Measurements from ENCODE around the gene RBMS2.

RBMS2 gene

DNA sequence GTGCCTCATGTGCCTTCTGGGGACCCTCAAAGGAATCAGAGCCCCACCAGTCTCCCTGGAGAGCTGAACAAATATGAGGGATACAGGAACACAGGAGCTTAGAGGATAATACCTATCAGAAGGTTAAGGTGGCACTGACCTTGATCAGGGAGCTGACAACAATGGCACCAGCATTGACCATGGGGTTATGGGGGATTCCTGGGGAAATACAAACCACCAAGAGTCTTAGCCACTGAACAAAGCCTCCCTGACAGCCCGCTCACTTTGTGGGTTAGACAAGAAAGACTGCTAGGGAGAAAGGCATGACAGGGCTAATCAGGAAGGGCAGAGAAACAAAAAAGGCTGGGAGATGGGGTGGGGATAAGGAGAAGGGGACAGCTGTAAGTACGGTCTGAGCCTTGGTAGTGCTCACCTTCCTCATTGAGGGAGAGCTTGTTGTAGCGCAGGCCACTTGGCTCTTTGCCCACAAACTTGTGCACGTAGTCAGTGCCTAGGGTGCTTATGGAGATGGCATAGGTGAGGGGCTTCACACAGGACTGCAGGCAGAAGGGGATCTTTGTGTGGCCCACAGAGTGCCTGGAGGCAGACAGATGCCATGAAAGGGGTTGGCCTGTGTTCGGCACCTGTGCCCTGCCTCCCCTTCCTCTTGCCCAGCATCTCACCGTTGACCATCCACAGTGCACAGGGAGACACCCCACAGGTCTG is 43.9 kb upstream of the RBMS2 start:
- Histone ChIP-seq H3K4me3 (ENCODE audit: low read length) (no peak overlapping the region), H2AFZ (ENCODE audit: low read depth, low read length) (no peak overlapping the region), H3K79me2 (ENCODE audit: low read length) (no peaks in the 10 kb centered on the region; the same call in 1 of the 2 replicates), H3K4me1 (ENCODE audit: low read length) (peaks cover 4% of the 10 kb centered on the region; the same call in 1 of the 2 replicates), H3K36me3 (replicated peaks; ENCODE audit: low read depth, low read length) (peaks cover 10% of the 10 kb centered on the region), H4K20me1 (ENCODE audit: insufficient read depth, low read length) (no peaks in the 10 kb centered on the region; the same call in 1 of the 2 replicates), H3K4me2 (ENCODE audit: low read length) (no peak overlapping the region), H3K27ac (ENCODE audit: low read length) (no peak overlapping the region), H3K9ac (ENCODE audit: low read length) (no peak overlapping the region), H3K9me3 (ENCODE audit: insufficient read depth, low read length) (no peaks in the 10 kb centered on the region), H3K27me3 (ENCODE audit: low read depth, low read length) (no peaks in the 10 kb centered on the region)
- no peak for TF ChIP-seq EZH2phosphoT487 (IDR thresholded peaks at IDR 0.05; ENCODE audit: low read depth)
- TF ChIP-seq, protein P1, sequence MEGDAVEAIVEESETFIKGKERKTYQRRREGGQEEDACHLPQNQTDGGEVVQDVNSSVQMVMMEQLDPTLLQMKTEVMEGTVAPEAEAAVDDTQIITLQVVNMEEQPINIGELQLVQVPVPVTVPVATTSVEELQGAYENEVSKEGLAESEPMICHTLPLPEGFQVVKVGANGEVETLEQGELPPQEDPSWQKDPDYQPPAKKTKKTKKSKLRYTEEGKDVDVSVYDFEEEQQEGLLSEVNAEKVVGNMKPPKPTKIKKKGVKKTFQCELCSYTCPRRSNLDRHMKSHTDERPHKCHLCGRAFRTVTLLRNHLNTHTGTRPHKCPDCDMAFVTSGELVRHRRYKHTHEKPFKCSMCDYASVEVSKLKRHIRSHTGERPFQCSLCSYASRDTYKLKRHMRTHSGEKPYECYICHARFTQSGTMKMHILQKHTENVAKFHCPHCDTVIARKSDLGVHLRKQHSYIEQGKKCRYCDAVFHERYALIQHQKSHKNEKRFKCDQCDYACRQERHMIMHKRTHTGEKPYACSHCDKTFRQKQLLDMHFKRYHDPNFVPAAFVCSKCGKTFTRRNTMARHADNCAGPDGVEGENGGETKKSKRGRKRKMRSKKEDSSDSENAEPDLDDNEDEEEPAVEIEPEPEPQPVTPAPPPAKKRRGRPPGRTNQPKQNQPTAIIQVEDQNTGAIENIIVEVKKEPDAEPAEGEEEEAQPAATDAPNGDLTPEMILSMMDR (IDR thresholded peaks at IDR 0.05; ENCODE audit: low read depth, low read length): no peak

DNA sequence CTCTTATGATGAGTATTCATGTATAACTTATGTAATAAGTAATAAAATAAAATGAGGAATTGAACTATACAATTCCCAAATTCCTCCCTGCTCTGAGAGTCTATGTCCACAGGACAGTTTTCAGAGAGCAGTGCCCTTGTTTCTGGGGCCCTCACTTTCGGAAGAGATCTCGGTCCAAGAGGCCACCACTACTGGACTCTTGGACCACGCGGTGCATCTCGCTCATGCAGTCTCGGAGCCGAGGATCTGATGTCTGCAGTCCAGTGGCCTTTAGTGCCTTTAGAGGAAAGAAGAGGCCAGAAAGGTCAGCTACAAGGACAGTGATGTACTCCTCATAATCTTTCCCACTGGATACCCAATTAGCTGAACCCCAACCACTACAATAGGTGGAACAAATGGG is 42.0 kb upstream of the RBMS2 start:
- no peak overlapping the region for H3K27ac ChIP-seq (ENCODE audit: low read length)
- TF ChIP-seq, protein P1 (IDR thresholded peaks at IDR 0.05; ENCODE audit: low read depth, low read length): no peak
- TF ChIP-seq EZH2phosphoT487 (IDR thresholded peaks at IDR 0.05; ENCODE audit: low read depth): no peak
- no peak overlapping the region for H2AFZ ChIP-seq (ENCODE audit: low read depth, low read length)
- H3K9me3 ChIP-seq (ENCODE audit: insufficient read depth, low read length): no peaks in the 10 kb centered on the region
- H3K27me3 ChIP-seq (ENCODE audit: low read depth, low read length): no peaks in the 10 kb centered on the region
- no peaks in the 10 kb centered on the region; the same call in 1 of the 2 replicates for H4K20me1 ChIP-seq (ENCODE audit: insufficient read depth, low read length)
- H3K4me2 ChIP-seq (ENCODE audit: low read length): no peak overlapping the region
- peaks cover 4% of the 10 kb centered on the region; the same call in 1 of the 2 replicates for H3K4me1 ChIP-seq (ENCODE audit: low read length)
- H3K36me3 ChIP-seq (replicated peaks; ENCODE audit: low read depth, low read length): no peaks in the 10 kb centered on the region
- no peak overlapping the region for H3K4me3 ChIP-seq (ENCODE audit: low read length)
- no peaks in the 10 kb centered on the region; the same call in 1 of the 2 replicates for H3K79me2 ChIP-seq (ENCODE audit: low read length)
- no peak overlapping the region for H3K9ac ChIP-seq (ENCODE audit: low read length)

DNA sequence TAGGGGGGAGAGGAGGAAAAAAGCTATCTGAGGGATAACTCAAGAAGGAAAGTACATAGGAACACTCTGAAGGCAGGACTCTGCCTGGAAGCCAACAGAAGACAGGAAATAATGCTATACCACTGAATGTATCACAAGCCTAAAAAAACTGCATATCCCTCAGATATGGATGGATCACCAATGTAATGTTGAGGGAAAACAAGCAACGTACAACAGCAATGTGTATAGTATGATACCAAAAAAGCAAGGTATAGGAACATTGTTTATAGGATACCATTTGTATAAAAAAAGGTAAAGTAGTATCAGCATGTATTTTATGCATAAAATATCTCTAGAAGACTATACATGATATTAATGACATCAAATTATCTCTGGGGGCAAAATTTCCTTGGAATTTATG is 37.1 kb upstream of the RBMS2 start:
- Histone ChIP-seq H3K4me3 (ENCODE audit: low read length) (no peak overlapping the region), H3K27ac (ENCODE audit: low read length) (no peak overlapping the region), H3K4me1 (ENCODE audit: low read length) (peaks cover 4% of the 10 kb centered on the region; the same call in 1 of the 2 replicates), H3K27me3 (ENCODE audit: low read depth, low read length) (no peaks in the 10 kb centered on the region), H3K4me2 (ENCODE audit: low read length) (no peak overlapping the region), H3K79me2 (ENCODE audit: low read length) (no peaks in the 10 kb centered on the region), H3K9ac (ENCODE audit: low read length) (no peak overlapping the region), H3K9me3 (ENCODE audit: insufficient read depth, low read length) (no peaks in the 10 kb centered on the region), H4K20me1 (ENCODE audit: insufficient read depth, low read length) (no peaks in the 10 kb centered on the region), H2AFZ (ENCODE audit: low read depth, low read length) (no peak overlapping the region), H3K36me3 (replicated peaks; ENCODE audit: low read depth, low read length) (no peaks in the 10 kb centered on the region)
- TF ChIP-seq, protein P1 (IDR thresholded peaks at IDR 0.05; ENCODE audit: low read depth, low read length): no peak
- TF ChIP-seq EZH2phosphoT487 (IDR thresholded peaks at IDR 0.05; ENCODE audit: low read depth): no peak

DNA sequence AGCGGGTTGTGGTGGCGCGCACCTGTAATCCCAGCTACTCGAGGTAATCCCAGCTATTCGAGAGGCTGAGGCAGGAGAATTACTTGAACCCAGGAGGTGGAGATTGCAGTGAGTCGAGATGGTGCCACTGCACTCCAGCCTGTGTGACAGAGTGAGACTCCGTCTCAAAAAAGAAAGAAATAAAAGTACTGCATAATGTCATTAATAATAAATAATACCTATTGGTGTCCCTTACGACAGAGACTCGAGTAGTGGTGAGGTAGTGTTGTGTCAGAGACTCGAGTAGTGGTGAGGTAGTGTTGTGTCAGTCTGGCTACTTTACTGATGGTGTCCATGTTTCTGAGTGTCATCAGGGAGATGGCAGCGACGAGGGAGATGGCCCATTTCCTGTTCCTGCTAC is 34.9 kb upstream of the RBMS2 start:
- no peaks in the 10 kb centered on the region for H3K4me1 ChIP-seq (ENCODE audit: low read length)
- no peaks in the 10 kb centered on the region for H3K36me3 ChIP-seq (replicated peaks; ENCODE audit: low read depth, low read length)
- peaks cover 3% of the 10 kb centered on the region; the same call in 1 of the 2 replicates for H3K27me3 ChIP-seq (ENCODE audit: low read depth, low read length)
- H3K9ac ChIP-seq (ENCODE audit: low read length): no peak overlapping the region
- H4K20me1 ChIP-seq (ENCODE audit: insufficient read depth, low read length): no peaks in the 10 kb centered on the region
- no peak overlapping the region for H2AFZ ChIP-seq (ENCODE audit: low read depth, low read length)
- H3K4me3 ChIP-seq (ENCODE audit: low read length): no peak overlapping the region
- TF ChIP-seq, protein P1 (IDR thresholded peaks at IDR 0.05; ENCODE audit: low read depth, low read length): no peak
- TF ChIP-seq EZH2phosphoT487 (IDR thresholded peaks at IDR 0.05; ENCODE audit: low read depth): no peak
- H3K4me2 ChIP-seq (ENCODE audit: low read length): no peak overlapping the region
- no peaks in the 10 kb centered on the region for H3K9me3 ChIP-seq (ENCODE audit: insufficient read depth, low read length)
- no peak overlapping the region for H3K27ac ChIP-seq (ENCODE audit: low read length)
- H3K79me2 ChIP-seq (ENCODE audit: low read length): no peaks in the 10 kb centered on the region

Data from OCI-LY3 (cell line).